Right forelimb (tissue), 1 donor: Measurements from ENCODE around the gene PTN.
"Not testable (repeated sequence)": the region's sequence is repeated elsewhere in the genome, so short reads cannot be mapped to it uniquely, and the experiment has no call there.

Source experiments
- DNase-seq: peaks from one replicate; pipeline ENCODE4 v3.0.0-alpha.2; 2018

Gene PTN

DNA sequence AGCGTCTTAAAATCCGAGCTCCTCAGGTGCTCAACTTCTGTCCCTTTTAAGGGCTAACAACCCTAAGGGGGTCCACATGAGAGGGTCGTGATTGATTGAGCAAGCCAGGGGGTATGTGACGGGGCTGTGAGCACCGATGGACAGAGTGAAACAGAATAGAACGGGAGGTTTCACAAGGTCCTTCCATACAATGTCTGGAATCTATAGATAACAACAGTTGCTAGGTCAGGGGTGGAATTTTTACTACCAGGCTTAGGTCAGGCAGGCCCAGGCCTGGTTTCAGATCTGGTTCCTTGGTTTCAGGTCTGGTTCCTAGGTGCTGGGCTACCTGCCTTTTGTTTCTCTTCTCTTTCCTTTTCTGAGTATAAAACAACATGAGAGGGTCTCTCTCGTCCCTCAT lies 80.9 kb downstream of the PTN start:
- DNase-seq: no peak

DNA sequence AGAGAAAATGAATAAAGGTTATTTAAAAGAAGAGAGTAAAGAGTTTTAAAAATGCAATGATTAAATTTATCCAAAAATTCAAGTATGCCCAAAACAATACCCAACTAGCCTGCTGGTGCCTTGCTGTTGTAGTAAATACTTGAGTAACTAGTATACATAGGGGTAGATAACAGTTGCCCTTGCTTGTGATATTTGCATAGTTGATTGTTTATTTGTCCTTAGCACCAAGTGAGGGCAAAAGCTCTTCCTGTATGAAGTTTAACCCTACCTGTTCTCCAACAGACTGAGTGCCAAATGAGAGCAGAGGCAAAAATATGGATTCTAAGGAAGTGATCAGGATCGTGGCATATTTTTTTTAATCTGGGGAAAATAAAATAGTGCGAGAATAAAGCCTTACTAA lies 85.0 kb downstream of the PTN start:
- no peak for DNase-seq

DNA sequence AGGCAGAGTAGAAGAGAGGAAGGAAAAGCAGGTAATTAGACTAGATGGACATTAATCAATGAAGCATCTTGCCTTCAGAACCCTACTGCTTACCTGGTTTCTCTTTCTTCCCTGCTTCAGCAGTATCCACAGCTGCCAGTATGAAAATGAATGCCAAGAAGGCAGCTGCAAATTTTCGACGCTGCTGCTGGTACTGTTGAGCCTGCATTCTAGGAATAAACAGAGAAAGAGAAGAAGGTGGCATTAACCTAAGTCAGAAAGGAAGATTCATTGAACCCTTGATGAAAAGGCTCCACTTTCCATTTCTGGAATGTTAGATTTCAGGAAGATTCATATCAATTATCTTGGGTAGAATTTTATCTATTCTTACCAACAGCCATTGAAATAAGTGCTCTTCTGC lies 88.8 kb downstream of the PTN start:
- DNase-seq: no peak

DNA sequence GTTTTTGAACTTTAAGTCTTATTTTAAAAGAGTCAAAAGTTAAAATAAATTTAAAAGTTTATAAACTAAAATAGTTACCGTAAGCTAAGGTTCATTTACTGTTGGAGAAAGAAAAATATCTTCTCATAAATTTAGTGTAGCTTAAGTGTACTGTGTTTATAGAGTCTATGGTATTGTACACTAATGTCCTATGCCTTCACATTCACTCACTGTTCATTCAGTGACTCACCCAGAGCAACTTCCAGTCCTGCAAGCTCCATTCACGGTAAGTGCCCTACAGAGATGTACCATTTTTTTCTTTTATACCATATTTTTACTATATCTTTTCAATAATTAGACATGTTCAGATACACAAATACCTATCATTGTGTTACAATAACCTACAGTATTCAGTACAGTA lies 97.6 kb downstream of the PTN start:
- no peak for DNase-seq

DNA sequence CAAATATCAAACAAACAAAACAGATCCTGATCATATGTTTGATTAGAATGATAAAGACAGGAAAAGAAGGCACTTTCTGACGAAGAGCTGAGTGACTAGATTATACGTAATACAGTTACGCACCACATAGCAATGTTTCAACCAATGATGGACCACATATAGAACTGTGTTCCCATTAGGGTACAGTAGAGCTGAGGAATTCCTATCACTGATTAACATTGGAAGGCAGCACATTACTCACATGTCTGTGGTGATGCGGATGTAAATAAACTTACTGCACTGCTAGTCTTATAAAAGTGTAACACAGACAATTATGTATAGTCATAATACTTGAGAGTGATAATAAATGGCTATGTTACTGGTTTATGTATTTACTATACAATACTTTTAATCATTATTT lies 98.3 kb downstream of the PTN start:
- DNase-seq: no peak

DNA sequence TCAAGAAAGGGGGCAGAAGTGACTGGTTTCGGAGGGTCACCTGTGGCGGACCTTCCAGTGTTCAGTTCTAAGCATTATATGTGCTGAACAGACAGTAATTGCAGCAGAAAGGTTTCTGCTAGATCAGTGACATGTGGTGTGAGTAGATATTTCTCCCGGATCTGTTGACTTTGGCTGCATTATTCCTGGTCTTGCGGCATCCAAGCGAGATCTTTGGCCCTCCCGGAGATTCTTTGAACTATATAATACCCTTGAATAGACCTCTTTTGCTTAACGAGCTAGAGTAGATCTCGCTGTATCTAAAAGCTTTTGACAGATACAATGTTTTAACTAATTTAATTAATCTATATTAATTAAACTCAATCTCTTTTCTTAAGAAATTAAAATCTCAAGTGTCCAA lies 99.8 kb downstream of the PTN start:
- DNase-seq: no peak

DNA sequence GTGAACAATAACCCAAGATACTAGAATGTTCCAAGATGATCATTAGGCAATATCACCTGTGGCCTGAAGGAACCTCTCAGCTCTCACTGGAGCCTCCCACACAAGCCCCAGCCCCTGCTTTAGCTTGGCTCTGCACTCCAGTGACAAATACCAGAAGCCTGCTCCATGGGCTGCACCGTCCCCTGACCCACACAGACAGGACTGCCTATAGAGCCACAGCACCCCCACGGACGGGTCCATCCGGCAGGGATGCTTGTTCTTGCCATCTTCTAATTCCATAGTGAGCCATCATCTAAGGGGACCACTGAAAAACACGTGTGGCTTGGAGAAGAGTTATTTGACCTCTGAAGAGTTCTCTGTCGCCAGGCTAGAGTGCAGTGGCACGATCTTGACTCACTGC lies 100.9 kb downstream of the PTN start:
- no peak for DNase-seq

DNA sequence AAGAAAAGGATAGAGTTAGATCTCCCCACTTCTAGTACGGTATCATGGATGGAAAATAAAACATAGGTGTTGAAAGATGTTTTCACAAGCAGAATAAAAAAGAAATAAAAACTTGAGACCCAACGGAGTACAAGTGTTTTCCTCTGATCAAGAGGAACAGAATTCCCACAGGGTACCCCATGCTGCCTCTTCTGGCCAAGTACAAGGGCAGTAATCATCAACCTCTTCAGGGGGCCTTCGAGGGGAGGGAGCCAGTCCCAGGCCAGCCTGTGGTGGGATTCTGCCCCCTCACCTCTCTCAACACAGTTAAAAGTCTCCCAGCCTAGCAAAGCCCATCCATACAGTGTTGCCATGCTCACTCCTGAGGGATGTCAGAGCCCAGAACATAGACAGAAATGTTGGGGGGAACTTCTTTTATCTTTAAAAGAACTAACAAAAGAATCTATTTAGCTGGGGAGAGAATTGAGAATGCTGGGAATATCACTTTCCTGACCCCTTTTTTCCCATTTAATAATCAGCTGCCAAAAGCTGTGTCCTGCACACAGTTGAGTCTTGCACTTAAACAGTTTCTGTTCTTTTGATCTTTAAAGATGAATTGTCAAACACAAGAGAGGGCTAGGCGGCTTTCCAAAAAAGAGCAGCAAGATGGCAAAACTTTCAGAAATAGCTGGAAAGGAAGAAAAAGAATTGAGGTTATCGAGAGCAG lies 101.7 kb downstream of the PTN start:
- no peak for DNase-seq

DNA sequence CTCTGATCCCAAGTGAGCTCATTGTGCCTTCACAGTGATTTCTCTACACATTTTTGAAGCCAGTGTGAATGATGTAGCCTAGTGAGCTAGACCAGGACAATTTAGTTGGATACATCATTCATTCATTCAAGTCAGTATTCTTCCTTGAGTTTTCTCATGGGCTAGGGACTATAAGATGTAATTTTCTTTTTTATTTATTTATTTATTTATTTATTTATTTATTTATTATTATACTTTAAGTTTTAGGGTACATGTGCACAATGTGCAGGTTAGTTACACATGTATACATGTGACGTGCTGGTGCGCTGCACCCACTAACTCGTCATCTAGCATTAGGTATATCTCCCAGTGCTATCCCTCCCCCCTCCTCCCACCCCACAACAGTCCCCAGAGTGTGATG lies 104.3 kb downstream of the PTN start:
- DNase-seq: not testable (repeated sequence)

DNA sequence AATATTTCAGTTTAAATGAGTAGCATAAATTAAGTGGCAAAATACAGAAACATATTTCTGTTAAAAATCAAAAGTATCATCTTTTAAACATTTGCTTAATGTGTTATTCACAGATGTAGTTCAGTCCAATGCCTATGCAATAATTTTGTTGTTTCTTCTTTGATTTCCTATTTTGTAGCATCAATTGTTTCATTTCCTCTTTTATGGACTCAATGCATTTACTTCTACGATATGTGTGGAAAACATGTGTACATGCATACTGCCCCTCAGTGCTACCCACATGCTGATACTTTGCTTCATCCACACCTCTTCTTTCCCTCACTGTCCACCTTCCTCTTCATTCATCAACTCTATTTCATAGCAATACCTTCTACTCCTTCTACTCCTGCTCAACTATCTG lies 108.1 kb downstream of the PTN start:
- no peak for DNase-seq

DNA sequence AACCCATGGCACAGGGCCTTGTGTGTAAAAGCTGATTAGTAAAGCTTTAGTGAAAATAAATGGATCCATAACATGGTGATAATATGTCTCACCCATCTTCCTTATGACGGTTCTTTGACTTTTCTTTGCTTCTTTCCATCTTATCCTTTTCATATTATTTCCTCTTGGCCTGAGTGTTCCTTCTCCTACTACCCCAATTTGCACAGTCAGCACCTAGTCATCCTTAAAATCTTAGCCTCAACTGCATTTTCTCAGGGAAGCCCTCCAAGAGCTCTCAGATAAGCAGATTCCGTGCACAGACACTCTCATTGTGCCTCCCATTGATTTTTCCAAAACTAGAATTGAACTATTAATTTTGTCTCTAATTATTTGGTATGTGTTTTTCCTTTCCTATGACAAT lies 112.4 kb downstream of the PTN start:
- DNase-seq: no peak

DNA sequence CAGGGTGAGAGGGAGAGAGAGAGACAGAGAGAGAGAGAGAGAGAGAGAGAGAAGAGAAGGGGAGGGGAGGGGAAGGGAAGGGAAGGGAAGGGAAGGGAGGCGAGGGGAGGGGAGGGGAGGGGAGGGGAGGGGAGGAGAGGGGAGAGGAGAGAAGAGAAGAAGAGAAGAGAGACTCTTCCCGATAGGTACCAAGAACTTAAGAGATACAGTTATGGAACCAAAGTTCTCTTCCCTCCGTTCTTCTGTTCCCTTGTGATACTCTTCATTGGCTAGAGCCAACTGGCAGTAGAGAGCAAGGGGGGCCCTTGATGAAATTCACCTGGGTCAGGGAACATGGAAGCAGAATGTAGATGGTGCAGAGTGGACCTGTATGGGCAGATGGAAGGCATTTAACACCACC lies 122.1 kb downstream of the PTN start:
- no peak for DNase-seq

DNA sequence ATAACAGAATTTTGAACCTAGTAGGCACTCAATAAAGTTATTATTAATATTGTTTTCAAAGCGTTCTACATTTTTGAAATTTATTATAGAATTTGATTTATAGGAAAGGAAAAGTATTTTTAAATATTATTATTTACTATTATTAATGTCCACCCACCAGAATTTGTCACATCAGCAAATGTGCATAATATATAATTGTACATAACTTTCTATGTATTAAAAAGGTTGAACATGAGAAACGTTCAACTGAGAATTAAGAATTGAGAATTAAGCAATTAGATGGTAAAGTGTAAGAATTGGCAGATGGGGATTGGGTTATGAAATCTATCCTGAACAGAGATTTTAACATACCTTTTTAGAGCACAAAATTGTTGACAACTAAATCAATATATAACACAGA lies 129.8 kb downstream of the PTN start:
- DNase-seq: no peak

DNA sequence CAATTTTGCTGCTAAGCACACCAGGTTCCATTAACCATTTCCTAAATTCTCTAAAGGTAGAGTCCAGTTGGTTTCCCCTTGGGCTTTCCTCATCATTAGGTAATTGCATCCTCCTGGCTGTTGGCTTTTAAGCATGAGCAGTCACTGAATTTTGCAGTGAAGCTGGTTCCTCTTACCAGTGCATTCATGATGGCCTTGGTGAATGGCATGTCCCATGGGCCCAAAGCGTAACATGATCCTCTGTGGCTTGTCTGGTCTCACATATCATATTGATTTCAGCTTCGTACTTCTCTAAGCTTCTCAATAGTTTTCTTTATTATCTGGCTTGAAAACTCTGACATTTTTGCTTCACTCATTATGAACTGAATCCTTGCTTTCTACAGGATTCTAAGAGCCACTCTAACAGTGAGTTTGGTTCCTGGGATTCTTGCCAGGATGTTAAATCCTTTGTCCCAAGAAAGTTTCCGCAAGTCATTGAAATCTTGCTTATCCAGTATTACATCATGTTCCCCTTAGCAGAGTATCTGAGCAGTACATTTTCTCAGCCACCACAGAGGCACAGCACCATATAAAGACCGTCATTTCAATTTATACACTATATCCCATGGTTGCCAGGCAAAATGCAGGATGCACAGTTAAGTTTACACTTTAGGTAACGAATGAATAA lies 134.2 kb downstream of the PTN start:
- DNase-seq: no peak

DNA sequence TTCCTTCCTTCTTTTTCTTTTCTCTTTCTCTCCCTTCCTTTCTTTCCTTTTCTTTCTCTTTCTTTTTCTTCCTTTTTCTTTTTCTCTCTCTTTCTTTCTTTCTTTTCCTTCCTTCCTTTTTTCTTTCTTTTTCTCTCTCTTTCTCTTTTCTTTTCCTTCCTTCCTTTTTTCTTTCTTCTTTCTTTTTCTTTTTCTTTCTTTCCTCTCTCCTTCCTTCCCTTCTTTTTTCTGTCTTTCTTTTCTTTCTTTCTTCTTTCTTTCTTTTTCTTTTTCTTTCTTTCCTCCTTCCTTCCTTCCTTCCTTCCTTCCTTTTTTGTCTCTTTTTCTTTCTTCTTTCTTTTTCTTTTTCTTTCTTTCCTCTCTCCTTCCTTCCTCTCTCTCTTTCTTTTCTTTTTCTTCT lies 136.8 kb downstream of the PTN start:
- DNase-seq: no peak

DNA sequence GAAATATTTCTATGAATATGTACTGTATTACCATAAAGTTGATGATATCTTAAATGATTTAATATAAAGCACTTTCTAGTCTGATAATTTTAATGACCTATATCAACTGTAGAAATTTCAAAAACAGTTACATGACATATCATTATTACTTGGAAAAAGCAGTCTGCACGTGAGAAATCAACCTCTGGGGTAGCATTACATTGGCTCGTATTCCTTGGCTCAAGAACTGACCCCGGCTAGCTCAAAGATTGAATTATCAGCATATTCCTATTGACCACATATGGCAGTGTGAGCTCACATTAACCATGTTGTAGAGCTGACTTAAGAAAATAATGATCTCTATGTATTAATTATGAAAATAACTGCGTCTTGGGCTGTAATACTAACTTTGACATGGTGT lies 139.3 kb downstream of the PTN start:
- DNase-seq: no peak

DNA sequence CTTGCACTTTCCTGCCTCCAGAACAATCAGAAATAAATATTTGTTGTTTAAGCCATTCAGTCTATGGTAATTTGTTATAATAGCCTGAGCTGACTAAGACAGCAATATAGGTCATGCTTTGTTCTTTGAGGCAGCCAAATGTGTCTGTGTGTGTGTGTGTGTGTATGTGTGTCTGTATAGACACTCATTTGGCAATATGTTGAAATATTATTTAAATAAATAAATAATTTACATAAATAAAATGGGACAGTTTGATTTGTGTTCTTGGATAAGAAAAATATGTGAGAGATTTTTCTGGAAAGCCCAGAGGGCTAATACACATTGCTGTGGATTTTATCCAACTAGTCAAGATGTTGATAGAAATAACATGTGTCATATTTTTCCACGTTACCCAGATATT lies 140.2 kb downstream of the PTN start:
- DNase-seq: no peak

DNA sequence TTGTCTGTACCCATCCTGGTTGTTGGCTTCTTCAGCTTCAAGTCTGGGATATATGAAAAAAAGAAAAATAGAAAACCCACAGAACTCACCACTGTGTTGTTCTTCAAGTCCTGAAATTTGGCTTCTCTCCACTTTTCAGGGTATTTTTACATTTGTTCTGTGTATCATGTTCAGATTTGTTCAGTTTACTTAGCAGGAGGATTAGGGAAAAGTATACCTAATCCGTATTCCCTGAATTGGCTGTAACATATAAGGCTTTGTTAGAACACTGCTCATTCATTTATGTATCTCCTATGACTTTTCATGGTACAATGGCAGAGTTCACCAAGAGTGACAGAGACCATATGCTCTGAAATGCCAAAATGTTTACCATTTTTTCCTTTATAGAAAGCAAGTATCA lies 146.9 kb downstream of the PTN start:
- no peak for DNase-seq

DNA sequence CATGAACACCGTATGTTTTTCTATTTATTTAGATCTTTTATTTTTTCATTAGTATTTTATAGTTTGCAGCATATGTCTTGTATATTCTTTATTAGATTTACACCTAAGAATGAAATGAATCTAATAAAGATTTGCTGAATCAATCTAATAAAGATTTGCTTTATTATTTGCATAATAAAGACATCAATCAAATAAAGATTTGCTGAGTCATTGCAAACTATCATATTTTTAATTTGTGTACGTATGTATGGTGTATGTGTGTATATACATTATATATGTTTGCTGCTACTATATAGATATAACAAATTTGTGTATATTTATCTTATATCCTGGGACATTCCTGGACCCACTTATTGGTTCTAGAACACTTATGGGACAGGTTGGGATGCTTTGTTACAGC lies 147.5 kb downstream of the PTN start:
- no peak for DNase-seq

DNA sequence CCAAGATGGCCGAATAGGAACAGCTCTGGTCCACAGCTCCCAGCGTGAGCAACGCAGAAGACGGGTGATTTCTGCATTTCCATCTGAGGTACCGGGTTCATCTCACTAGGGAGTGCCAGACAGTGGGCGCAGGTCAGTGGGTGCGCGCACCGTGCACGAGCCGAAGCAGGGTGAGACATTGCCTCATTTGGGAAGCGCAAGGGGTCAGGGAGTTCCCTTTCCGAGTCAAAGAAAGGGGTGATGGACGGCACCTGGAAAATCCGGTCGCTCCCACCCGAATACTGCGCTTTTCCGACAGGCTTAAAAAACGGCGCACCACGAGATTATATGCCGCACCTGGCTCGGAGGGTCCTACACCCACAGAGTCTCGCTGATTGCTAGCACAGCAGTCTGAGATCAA lies 161.9 kb downstream of the PTN start:
- not testable (repeated sequence) for DNase-seq
